ENCODE results near the gene BMP7. TPM values are rescaled to one million over a fixed set of nuclear protein-coding genes. Genes with fewer than 3 reads are reported as not detected.

The BMP7 gene
- total RNA-seq, 4 donors from 2014 or later, result 34.0 to 113 (median 80.2) TPM

DNA sequence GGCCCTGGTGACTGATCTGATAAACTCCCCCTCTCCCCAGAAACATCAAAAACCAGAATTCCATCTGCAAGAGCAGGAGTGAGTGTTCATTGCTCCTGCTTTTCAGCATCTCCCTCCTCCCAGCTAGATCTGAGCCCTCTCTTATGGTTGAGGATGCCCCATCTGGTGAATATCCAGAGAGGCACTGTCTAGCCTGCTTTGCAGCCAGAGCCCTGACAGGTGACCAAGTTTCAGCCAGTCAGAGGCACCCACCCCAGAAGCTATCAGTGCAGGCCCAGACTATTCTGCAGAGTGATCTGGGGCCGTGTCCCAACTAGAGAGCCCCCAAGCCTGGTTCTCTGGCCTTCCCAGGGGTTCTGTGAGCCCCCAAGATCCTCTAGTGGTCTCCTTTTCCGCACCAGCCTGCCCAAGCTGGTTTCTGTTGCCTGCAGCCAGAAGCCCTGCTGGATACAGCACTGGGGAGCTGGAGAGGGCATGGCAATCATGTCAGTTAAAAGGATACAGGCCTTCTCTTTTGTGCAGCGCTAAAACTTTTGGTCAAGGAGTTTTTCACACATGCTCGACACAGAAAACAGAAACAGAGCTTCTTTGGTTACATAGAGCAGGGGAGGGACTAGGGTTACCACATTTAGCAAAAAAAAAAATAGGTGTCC, 6.6 kb upstream of the BMP7 start:
- H3K36me3 ChIP-seq, result no peaks in the 10 kb centered on the region
- H3K27ac ChIP-seq, result no peak overlapping the region
- intact Hi-C loops (cut with DNase I), result no loop called here
- no peak overlapping the region for H3K4me3 ChIP-seq (replicated peaks in 1 of 3)
- H3K9me3 ChIP-seq, result no peaks in the 10 kb centered on the region
- 72 to 79% methylated on average over 4 of the region's 4 CpGs for WGBS, 2 donors
- H3K4me1 ChIP-seq, result peaks cover 1 to 2% of the 10 kb centered on the region in 2 donors
- TF ChIP-seq, protein P1, sequence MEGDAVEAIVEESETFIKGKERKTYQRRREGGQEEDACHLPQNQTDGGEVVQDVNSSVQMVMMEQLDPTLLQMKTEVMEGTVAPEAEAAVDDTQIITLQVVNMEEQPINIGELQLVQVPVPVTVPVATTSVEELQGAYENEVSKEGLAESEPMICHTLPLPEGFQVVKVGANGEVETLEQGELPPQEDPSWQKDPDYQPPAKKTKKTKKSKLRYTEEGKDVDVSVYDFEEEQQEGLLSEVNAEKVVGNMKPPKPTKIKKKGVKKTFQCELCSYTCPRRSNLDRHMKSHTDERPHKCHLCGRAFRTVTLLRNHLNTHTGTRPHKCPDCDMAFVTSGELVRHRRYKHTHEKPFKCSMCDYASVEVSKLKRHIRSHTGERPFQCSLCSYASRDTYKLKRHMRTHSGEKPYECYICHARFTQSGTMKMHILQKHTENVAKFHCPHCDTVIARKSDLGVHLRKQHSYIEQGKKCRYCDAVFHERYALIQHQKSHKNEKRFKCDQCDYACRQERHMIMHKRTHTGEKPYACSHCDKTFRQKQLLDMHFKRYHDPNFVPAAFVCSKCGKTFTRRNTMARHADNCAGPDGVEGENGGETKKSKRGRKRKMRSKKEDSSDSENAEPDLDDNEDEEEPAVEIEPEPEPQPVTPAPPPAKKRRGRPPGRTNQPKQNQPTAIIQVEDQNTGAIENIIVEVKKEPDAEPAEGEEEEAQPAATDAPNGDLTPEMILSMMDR (IDR thresholded peaks at IDR 0.05), result no peak
- TF ChIP-seq POLR2A (IDR thresholded peaks at IDR 0.05), result no peak
- DNase-seq, result no peak
- H3K27me3 ChIP-seq, result no peaks in the 10 kb centered on the region

DNA sequence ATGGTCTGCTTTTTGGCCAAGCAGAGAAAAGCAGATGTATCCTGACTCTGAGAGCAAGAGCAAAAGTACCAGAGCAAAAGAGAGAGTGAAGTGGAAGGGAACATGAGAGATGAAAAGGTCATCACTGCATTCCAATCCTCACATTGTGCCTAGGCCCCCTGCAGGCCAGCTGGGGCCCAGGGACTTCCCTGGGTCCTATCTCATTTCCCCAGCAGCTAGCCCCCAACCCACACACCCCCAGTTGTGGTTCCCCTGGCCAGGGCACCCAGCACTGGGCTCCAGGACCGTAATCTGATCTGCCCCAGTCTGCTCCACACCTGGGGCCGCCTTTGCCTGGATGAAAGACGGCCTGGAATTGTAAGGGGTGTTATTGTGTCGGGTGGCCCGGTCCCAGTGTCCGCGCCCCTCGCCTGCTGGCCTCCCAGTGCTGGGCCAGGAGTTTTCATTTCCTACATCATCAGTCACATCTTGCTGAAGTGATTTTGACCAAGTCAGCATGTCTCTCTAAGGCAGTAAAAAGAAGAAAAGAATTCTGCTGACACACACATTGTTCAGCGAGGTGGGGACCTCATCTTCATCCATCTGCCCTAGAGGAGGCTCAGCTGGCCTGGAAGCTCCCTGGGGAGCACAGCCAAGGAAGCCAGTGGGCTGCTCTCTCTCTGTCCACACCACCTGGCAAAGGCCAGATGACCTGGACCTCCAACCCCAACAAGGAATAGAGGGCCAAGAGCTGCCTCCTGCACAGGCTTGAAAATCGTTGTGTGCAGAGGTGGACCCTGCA, 4.0 kb upstream of the BMP7 start:
- Histone ChIP-seq H3K27ac (no peak overlapping the region), H3K9me3 (no peaks in the 10 kb centered on the region), H3K4me3 (replicated peaks in 1 of 3) (no peak overlapping the region), H3K27me3 (no peaks in the 10 kb centered on the region), H3K36me3 (no peaks in the 10 kb centered on the region), H3K4me1 (peaks cover 6% of the 10 kb centered on the region in 2 donors)
- 63 to 80% methylated on average over 4 to 10 of the region's 10 CpGs for WGBS, 2 donors
- intact Hi-C loops (cut with DNase I), result no loop called here
- no peak for DNase-seq
- no peak for TF ChIP-seq POLR2A (IDR thresholded peaks at IDR 0.05)
- TF ChIP-seq, protein P1 (IDR thresholded peaks at IDR 0.05), result no peak

DNA sequence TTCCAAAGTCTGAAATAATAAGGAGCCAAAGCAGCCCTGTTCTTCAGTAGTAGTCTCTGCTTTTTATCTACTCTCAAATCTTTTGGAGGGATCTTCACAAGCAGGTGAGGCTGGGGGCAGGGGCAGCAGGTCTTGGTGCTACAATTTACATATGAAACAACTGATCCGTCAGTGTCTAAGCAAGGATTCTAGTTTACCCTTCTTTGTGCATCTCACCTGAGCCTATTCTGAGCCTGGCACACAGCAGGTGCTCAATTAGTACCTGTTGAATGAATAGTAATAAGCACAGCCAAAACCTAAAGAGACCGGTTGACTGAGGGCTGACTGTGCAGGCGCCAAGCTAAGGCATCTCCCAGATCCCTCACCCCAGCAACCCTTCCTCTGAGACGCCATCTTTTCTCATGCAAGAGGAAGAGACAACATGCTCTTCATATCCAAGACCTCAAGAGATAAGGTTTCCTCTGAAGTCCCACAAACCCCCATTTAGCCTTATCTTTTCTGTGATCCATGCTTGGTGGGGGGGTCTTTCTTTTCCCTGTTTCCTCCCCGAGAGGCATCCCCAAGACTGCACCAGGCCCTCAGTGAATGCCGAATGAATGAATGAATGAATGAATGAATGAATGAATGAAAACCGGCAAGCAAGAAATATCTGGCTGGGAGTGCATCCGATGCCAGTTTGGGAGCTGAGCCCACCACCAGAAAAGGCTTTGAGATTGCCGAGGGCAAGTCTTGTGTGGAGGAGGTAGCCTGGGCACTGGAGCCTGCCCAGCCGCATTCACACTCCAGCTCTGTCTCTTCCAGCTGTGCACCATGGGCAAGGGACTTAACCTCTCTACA, 2.9 kb upstream of the BMP7 start:
- intact Hi-C loops (cut with DNase I), result no loop called here
- no peak overlapping the region for H3K27ac ChIP-seq
- no peaks in the 10 kb centered on the region for H3K36me3 ChIP-seq
- no peaks in the 10 kb centered on the region for H3K9me3 ChIP-seq
- WGBS, 2 donors, result 79 to 83% methylated on average over 10 of the region's 10 CpGs
- no peaks in the 10 kb centered on the region for H3K27me3 ChIP-seq
- no peak for DNase-seq
- TF ChIP-seq POLR2A (IDR thresholded peaks at IDR 0.05), result no peak
- TF ChIP-seq, protein P1 (IDR thresholded peaks at IDR 0.05), result no peak
- peaks cover 6% of the 10 kb centered on the region in 2 donors for H3K4me1 ChIP-seq
- H3K4me3 ChIP-seq (replicated peaks in 1 of 3), result no peak overlapping the region

DNA sequence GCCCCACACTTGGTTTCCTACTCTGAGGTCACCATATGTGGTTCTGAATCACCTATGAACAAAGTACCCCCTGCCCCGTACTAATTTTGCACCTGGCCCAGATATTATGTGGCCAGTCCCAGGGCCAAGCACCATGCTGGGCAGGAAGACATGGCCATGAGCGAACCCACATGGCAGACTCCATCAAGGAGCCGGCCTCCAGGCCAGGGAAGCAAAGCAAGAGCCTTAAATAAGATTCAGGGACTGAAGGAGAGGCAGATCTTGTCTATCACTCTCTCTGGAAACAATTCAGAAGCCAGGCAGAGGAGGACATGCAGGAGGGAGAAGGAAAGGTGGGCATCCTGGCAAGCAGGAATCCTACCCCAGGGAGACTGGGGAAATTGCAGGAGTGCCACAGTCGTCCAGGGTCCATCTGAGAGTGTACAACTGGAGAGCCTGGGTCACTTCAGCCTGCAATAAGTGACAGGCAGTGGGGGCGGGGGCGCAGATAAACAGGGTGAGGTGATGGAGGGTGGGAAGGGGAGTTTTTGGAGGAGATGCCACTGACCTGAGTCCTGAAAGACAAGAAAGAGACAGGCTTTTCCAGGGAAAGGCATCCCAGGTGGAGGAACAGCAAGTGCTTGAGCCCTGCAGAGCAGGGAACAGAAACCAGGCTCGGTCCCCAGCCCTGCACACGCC, 2.1 kb upstream of the BMP7 start:
- Histone ChIP-seq H3K27me3 (no peaks in the 10 kb centered on the region), H3K9me3 (no peaks in the 10 kb centered on the region), H3K4me3 (replicated peaks in 1 of 3) (no peak overlapping the region), H3K4me1 (peaks cover 6 to 11% of the 10 kb centered on the region in 2 donors), H3K27ac (no peak overlapping the region), H3K36me3 (no peaks in the 10 kb centered on the region)
- intact Hi-C loops (cut with DNase I), result no loop called here
- DNase-seq, result no peak
- WGBS, 2 donors, result 73 to 76% methylated on average over 8 of the region's 8 CpGs
- no peak for TF ChIP-seq POLR2A (IDR thresholded peaks at IDR 0.05)
- TF ChIP-seq, protein P1 (IDR thresholded peaks at IDR 0.05), result no peak

Measured in thyroid gland (tissue), 4 donors.